Measurements from ENCODE around the gene MPZL1.
"Not testable (repeated sequence)": the region's sequence is repeated elsewhere in the genome, so short reads cannot be mapped to it uniquely, and the experiment has no call there.

MPZL1 gene

GRCh38 chr1:167719715-167720421 is 1.9 kb upstream of the MPZL1 start:
- not testable (repeated sequence) for DNase-seq

DNA sequence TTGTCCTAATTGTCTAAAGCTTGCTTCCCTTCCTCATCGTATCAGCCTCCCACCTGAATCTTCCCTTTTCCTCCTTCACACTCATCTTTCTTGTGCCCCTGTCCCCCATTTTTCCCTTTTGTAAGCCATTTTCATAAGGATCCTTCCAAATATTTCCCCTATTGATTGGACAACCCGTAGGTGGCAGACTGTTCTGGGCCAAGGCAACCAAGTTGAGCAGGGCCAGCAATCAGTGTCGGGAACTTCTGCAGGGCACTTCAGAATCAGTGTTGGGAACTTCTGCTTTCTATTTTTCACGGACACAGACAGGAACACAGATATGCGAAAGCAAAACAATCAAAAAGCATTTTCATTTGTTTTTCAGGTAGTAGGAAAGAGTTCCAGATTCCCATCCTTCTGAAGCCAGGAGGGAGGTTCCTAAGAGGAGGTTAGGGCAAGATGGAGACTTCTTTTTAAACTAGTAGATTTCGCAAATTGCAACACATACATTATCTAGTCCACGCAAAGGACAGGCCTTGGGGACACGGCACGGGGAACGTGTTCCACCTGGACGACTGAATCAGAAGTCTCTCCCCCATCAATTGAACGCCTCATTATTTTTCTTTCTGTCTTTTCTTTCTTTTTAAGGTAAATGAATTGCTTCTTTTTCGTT is 691 bp upstream of the MPZL1 start:
- DNase-seq = peak; percentile 51

GRCh38 chr1:167722152-167722869 is 529 bp downstream of the MPZL1 start:
- no peak for DNase-seq

DNA sequence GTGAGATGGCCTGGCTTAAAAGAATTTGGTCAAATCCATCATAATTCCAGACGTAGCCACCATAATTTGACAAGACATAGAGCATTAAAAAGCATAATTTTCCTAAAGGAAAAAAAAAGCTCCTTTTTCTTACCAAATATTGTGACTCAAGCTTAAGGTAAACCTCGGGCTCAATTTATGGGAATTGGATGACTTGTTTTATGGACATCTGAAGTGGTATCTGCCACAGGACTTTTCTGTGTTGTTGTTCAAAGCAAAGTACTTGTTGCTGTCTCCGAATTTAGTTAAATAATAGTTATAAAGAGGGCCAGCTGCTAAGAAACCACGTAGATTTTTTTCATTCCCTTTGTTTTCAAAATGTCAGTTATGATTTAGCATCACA is 1.1 kb downstream of the MPZL1 start:
- DNase-seq = no peak

DNA sequence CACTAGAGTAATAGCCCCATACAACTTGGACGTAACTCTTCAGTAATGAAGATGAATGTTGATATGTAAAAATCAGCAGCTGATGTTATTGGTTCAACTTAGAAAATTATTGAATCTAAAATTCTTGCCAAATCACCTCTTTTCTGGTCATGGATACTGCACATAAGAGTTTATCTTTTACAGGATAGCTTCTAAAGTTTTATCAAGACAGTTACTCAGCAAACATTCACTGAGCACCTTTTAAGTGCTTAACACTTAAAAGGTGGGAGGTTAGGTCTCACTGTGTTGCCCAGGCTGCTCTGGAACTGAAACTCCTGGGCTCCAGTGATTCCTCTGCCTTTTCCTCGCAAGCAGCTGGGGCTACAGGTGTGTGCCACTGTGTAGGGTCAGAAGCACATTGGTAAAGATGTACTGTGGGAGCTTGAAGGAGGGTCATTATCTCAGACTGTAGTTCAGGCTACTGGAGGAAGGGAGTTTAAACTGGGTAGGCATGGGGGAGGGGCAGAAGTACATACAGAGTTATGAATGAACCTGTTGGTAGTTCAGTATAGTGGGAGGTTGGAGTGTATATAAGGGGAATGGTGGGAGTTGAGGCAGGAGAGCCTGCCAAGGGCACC is 2.0 kb downstream of the MPZL1 start:
- no peak for DNase-seq

GRCh38 chr1:167726008-167726407 is 4.2 kb downstream of the MPZL1 start:
- DNase-seq = no peak

DNA sequence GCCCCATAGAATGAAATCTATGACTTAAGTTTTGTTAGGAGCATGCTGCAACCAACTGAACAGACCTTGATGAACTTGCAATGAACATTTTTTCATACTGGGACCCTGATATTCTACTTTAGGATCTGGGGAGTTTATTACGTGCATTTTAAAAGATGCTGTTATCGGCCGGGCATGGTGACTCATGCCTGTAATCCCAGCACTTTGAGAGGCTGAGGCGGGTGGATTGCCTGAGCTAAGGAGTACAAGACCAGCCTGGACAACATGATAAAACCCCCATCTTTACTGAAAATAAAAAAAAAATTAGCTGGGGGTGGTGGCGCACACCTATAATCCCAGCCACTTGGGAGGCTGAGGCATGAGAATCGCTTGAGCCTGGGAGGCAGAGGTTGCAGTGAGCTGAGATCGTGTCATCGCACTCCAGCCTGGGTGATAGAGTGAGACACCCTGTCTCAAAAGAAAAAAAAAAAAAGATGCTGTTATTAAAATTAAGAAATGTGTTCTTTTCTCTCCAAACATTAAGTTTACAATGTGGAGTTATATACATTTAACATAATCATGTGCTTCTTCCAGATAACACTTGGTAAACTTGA is 7.1 kb downstream of the MPZL1 start:
- DNase-seq = no peak

- no peak for DNase-seq
Measured at GRCh38 chr1:167734227-167734626, 12.4 kb downstream of the MPZL1 start.

DNA sequence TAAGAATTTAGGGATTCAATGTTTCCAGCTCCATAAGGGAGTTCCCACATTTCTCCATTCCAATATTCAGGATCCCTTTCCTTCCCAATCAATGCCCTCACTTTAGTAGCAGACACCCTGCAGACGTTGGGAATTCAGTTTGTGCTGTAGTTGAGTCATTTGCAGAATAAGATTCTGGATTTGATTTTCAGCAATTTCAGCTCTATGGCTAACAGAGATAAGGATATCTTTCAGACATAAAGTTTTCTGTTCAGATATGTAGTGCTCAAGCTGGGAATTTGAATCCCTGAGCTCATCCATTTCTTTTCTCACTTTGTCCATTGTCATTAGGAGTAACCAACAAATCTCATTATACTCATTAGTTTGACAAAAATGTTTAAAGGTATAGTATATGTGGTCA is 13.1 kb downstream of the MPZL1 start:
- DNase-seq = no peak

DNA sequence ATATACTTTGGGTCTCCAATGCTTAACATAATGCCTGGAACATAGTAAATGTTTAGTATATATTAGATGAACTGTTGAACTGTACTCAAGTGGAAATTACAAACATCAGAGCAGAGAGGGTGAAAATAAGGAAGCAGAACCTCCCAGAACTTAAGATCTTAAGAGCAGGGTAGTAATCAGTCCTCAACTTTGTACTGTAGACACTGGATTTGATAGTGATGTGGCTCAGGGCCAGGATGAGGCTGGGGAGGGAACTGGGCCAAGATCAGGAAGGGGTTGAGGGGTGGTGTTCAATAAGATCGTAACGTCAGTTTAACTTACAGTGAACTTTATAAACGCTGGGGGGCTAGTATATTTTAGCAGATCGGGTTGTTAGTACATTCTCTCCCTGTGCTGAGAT is 15.4 kb downstream of the MPZL1 start:
- no peak for DNase-seq

- DNase-seq = no peak
Measured at GRCh38 chr1:167738158-167738557, 16.4 kb downstream of the MPZL1 start.

DNA sequence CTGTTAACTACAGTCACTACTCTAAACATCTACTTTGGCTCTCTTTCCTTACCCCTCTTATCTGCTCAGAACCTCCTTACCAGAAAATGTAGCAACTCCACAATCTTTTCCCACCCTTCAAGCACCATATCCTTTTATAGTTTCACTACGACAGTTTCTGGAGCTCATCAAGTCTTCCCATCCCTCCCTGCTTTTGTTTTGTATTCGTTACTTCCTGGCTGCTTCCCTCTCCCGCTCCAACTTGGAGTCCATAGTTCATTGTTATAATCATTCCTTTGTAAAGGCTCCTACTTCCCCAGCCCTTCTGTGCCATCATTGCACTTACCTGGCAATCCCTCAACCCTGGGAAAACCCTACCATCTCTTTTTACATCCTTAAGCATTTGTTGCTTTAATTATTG is 18.0 kb downstream of the MPZL1 start:
- no peak for DNase-seq

- DNase-seq = not testable (repeated sequence)
Measured at GRCh38 chr1:167741103-167741502, 19.3 kb downstream of the MPZL1 start.

DNA sequence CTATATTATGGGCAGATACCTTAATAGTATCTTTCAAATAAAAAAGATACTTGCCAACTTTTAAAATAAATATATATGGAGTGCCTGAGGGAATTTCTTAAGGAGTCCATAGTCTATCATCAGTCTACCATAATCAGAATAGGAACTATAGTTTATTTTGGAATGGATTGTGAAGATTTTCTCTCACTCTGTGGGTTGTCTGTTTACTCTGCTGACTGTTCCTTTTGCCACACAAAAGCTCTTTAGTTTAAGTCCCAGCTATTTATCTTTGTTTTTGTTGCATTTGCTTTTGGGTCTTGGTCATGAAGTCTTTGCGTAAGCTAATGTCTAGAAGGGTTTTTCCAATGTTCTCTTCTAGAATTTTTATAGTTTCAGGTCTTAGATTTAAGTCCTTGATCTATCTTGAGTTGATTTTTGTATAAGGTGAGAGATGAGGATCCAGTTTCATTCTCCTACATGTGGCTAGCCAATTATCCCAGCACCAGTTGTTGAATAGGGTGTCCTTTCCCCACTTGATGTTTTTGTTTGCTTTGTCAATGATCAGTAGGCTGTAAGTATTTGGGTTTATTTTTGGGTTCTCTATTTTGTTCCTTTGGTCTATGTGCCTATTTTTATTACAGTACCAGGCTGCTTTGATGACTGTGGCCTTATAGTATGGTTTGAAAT is 20.7 kb downstream of the MPZL1 start:
- DNase-seq = not testable (repeated sequence)

DNA sequence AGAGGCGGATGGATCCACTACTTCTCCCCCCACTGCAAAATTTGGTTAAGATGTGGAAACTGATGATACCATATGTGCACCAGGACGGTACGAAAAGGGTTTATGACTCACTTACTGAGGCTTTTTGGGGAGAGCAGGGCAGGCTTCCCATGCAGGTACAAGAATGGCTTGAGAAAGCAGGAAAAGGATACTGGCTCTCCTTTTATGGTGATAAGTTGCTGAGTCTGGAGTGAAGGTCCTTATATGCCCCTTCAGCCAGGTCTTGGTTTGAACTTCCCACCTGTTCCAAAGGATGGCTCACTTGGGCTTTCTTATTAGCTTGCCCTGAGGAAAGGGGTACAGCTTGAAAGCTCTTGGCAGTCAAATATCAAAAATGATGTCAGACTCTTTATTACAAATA is 23.1 kb downstream of the MPZL1 start:
- DNase-seq = no peak

DNA sequence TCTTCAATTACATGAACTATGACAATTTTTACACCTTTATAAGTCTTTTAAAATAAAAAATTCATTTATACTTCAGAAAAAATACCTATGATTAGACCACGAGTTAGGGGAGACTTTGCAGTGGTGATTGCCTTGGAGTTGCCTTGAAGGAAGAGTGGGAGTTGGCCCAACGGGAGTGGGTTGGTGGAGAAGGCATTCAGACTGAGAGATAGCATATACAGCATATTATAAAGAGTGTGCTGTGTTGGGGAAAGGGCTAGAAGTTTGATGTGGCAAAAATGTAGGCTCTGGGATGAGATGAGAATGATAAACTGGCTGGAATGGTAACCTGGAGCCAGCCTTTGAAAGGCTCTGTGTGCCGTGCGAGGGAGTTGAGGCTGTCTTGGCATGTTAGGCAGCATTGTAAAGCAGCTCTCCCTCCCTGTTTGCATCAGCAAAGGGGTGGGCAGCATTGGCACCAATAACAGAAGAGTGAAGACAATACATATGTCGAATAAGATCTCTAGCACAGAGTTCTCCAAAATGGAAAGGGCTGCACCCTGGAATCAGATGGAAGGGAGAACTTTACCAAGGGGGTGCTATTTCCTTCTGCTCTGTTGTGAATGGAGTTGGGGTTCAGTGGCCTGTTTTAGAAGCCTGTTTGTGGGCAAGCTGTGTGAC is 24.4 kb downstream of the MPZL1 start:
- no peak for DNase-seq

DNA sequence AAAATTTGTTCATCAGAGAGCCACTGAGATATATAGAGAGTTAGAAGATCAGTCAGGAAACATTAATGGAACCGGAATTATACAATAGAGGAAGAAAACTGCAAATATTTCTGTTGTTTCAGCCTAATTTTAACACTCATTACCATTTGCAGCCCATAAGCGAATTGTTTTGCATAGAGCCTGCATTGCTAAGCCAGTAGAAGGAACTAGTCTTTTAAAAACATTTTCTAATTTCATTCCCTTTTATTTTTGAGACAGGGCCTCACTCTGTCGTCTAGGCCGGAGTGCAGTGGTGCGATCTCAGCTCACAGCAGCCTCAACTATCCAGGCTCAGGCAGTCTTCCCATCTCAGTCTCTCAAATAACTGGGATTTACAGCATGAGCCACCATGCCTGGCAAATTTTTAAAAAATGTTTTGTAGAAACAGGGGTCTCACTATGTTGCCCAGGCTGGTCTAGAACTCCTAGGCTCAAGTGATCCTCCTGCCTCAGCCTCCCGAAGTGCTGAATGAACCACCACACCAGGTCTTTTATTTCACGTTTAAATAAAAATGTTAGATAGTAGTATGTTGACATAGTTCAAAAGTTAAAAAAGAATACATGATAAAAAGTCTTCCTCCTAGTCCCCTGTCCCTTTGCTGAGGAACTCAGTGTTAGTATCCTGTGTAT is 25.3 kb downstream of the MPZL1 start:
- no peak for DNase-seq

DNA sequence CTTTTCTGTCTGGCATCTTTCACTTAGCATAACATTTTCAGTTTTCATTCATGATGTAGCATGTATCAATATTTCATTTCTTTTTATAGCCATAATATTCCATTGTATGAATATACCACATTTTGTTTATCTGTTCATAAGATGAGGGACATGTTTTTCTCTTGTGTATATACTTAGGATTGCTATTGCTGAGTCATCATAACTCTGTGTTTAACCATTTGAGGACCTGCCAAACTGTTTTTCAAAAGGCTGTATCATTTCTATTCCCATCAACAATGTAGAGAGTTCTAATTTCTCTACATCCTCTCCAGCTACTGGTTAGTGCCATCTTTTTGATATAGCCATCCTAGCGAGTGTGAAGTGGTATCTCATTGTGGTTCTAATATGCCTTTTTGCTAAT is 26.2 kb downstream of the MPZL1 start:
- no peak for DNase-seq

DNA sequence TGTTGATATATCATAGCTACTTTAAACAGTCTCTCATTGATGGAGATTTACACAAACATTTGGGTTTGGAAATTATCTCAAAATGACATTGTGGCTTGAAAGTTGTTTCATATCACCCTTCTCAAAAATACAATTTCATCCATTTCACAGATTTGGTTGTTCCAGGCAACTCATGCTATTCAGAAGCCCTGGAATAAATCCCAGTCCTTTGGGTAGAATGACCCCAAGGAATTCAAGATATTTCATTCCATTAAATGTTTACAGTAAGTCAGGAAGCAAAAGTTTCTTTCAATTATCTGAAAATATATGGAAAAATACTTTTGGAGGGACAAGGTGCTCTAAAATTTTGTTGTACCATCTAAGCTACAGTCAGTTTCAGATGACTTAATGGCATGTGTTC is 27.1 kb downstream of the MPZL1 start:
- no peak for DNase-seq

GRCh38 chr1:167749741-167750140 is 28.0 kb downstream of the MPZL1 start:
- DNase-seq = no peak

DNA sequence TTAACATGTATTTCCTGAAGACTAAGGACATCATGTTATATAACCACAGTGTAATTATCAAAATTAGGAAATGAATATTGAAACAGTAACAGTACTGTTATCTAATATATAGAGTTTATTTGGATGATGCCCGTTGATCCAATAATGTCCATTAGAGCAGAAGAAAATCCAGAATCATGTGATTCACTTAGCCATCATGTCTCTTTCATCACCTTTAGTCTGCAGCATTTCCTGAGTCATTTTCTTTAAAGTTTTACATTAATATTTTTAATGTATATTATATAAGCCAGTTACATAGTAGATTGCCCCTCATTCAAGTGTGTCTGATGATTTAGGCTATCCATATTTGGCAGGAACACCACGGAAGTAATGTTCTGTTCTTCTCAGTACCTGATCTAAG is 28.9 kb downstream of the MPZL1 start:
- no peak for DNase-seq

- no peak for DNase-seq
Measured at GRCh38 chr1:167751676-167752075, 29.9 kb downstream of the MPZL1 start.

All from right hindlimb (tissue), 1 donor.